KOPT-K1 (cell line): ENCODE data around the gene LDLRAD4.

Experiments
- H3K27ac ChIP-seq: fragments of 200-600 bp; sonication (generic); 2 replicates; pipeline ENCODE4 v1.5.1; 2016; ENCODE audit warnings: antibody characterized with exemption, mild to moderate bottlenecking, low read depth, low read length; ENCODE audit not compliant: poor library complexity, severe bottlenecking
- H3K36me3 ChIP-seq: fragments of 200-600 bp; sonication (generic); 2 replicates; pipeline ENCODE4 v1.5.1; 2017; ENCODE audit warnings: antibody characterized with exemption, mild to moderate bottlenecking, low read length, moderate library complexity; ENCODE audit not compliant: insufficient read depth
- H3K9me3 ChIP-seq: fragments of 200-600 bp; sonication (generic); 2 replicates; pipeline ENCODE4 v1.5.1; 2017; ENCODE audit warnings: antibody characterized with exemption, low read length, mild to moderate bottlenecking; ENCODE audit not compliant: insufficient read depth, poor library complexity, severe bottlenecking

LDLRAD4 gene

GRCh38 chr18:13366962-13367892 is 148.7 kb downstream of the LDLRAD4 start:
- no peaks in the 10 kb centered on the region for H3K9me3 ChIP-seq
- H3K27ac ChIP-seq, result peak overlapping the region; percentile 46
- no peaks in the 10 kb centered on the region for H3K36me3 ChIP-seq

- no peaks in the 10 kb centered on the region for H3K9me3 ChIP-seq
- no peaks in the 10 kb centered on the region for H3K36me3 ChIP-seq
These were observed 149.7 kb downstream of the LDLRAD4 start for GRCh38 chr18:13368080-13368813.

GRCh38 chr18:13369353-13369752 is 150.8 kb downstream of the LDLRAD4 start:
- Histone ChIP-seq H3K36me3 (no peaks in the 10 kb centered on the region), H3K9me3 (no peaks in the 10 kb centered on the region), H3K27ac (peak overlapping the region; percentile 54)

More at GRCh38 chr18:13368080-13368813, 149.7 kb downstream of the LDLRAD4 start:
- peak overlapping the region; percentile 54 for H3K27ac ChIP-seq

- no peaks in the 10 kb centered on the region for H3K36me3 ChIP-seq
- peak overlapping the region; percentile 54 for H3K27ac ChIP-seq
- no peaks in the 10 kb centered on the region for H3K9me3 ChIP-seq
These were observed 151.4 kb downstream of the LDLRAD4 start for GRCh38 chr18:13369756-13370510.

GRCh38 chr18:13370995-13371625 is 152.6 kb downstream of the LDLRAD4 start:
- Histone ChIP-seq H3K9me3 (no peaks in the 10 kb centered on the region), H3K36me3 (no peaks in the 10 kb centered on the region), H3K27ac (peak overlapping the region; percentile 55)

GRCh38 chr18:13371689-13372418 is 153.3 kb downstream of the LDLRAD4 start:
- Histone ChIP-seq H3K36me3 (no peaks in the 10 kb centered on the region), H3K9me3 (no peaks in the 10 kb centered on the region), H3K27ac (peak overlapping the region; percentile 55)

- Histone ChIP-seq H3K27ac (peak overlapping the region; percentile 55), H3K36me3 (no peaks in the 10 kb centered on the region), H3K9me3 (no peaks in the 10 kb centered on the region)
These were observed 154.0 kb downstream of the LDLRAD4 start for GRCh38 chr18:13372531-13372951.

GRCh38 chr18:13374096-13374467 is 155.5 kb downstream of the LDLRAD4 start:
- H3K9me3 ChIP-seq, result no peaks in the 10 kb centered on the region
- H3K27ac ChIP-seq, result peak overlapping the region; percentile 87
- no peaks in the 10 kb centered on the region for H3K36me3 ChIP-seq

- no peaks in the 10 kb centered on the region for H3K9me3 ChIP-seq
- H3K27ac ChIP-seq, result peak overlapping the region; percentile 87
- no peaks in the 10 kb centered on the region for H3K36me3 ChIP-seq
These were observed 156.1 kb downstream of the LDLRAD4 start for GRCh38 chr18:13374468-13375301.

GRCh38 chr18:13375302-13376255 is 157.0 kb downstream of the LDLRAD4 start:
- Histone ChIP-seq H3K36me3 (no peaks in the 10 kb centered on the region), H3K27ac (peak overlapping the region; percentile 87), H3K9me3 (no peaks in the 10 kb centered on the region)

- Histone ChIP-seq H3K9me3 (no peaks in the 10 kb centered on the region), H3K27ac (peak overlapping the region; percentile 87), H3K36me3 (no peaks in the 10 kb centered on the region)
These were observed 157.8 kb downstream of the LDLRAD4 start for GRCh38 chr18:13376298-13376840.

- H3K9me3 ChIP-seq, result no peaks in the 10 kb centered on the region
- peak overlapping the region; percentile 87 for H3K27ac ChIP-seq
- H3K36me3 ChIP-seq, result no peaks in the 10 kb centered on the region
These were observed 158.3 kb downstream of the LDLRAD4 start for GRCh38 chr18:13376841-13377351.
